ENCODE data around the gene MYLK. TPM values are rescaled to one million over a fixed set of nuclear protein-coding genes. Genes with fewer than 3 reads are reported as not detected.

The MYLK gene
- total and polyA plus RNA-seq, 9 of the 15 experiments (the other 6 are each of a cell fraction or from before 2014, with no cell fraction given), result 0.11 to 0.53 (median 0.18) TPM; not detected in 2

- DNase-seq (ENCODE audit: extremely low read depth in 1 of 4, low spot score in 3 of 4), result peak; percentile 9 to 73 (median 14)
- Histone ChIP-seq H3K4me3 (peak overlapping the region; percentile 85), H3K27ac (ENCODE audit: extremely low read depth, low read depth, low read length) (peak overlapping the region; percentile 96), H3K79me2 (ENCODE audit: control insufficient read depth, insufficient read depth, low read length) (peaks cover 19% of the 10 kb centered on the region), H3K4me1 (replicated peaks in 1 of 2; ENCODE audit: control insufficient read depth in 2 of 2, insufficient read depth in 2 of 2, low read length in 2 of 2) (peaks cover 4% of the 10 kb centered on the region in 2 experiments; a peak in 1 of 5 replicates), H3K9ac (ENCODE audit: insufficient read depth in 1 of 2, low read depth in 2 of 2, low read length in 2 of 2) (peak overlapping the region; percentile 65 to 88; a peak in 3 of 4 replicates), H2AFZ (ENCODE audit: low read depth, low read length) (peak overlapping the region; percentile 95), H3K9me3 (replicated peaks; ENCODE audit: control insufficient read depth, insufficient read depth, low read depth, low read length) (peaks cover 10% of the 10 kb centered on the region), H3K27me3 (ENCODE audit: control insufficient read depth in 2 of 2, insufficient read depth in 2 of 2, low read length in 2 of 2) (no peaks in the 10 kb centered on the region), H3K4me2 (ENCODE audit: insufficient read depth, low read length) (peak overlapping the region; percentile 89), H3K36me3 (ENCODE audit: control insufficient read depth, insufficient read depth, low read length) (peaks cover 9% of the 10 kb centered on the region; the same call in 1 of the 3 replicates), H3K9me1 (ENCODE audit: control insufficient read depth, insufficient read depth, low read length) (no peaks in the 10 kb centered on the region), H4K20me1 (replicated peaks; ENCODE audit: control insufficient read depth, insufficient read depth, low read length) (no peaks in the 10 kb centered on the region)
- in situ Hi-C loops (cut with MboI), result no loop called here
- intact Hi-C loops (cut with micrococcal nuclease), result no loop called here
- BruUV-seq (replicated peaks), result no TSS peak
- 5% methylated on average over 9 of the region's 10 CpGs for WGBS (ENCODE audit: insufficient coverage, low coverage, missing lambda C conversion rate)
- ChIA-PET CTCF (ENCODE audit: low intra/inter-chr PET ratio) (no interaction called here), POLR2A (interaction anchor here (0.6 to 1.9 kb wide), 2 partner anchors 9 to 713 kb away, joined by 4 to 6 read pairs; no protein-coding TSS in a partner anchor)
- peak; percentile 54 for ATAC-seq
- no peak for TF ChIP-seq BRF1 (IDR thresholded peaks at IDR 0.05; ENCODE audit: borderline replicate concordance, extremely low read depth, insufficient read length)
- 0 out of 2 replicates have a peak, but pooled peaks have one; percentile 23 for TF ChIP-seq POLR2AphosphoS5 (IDR thresholded peaks at IDR 0.05; ENCODE audit: control insufficient read depth, insufficient read depth, low read depth, low read length)
- no peak for TF ChIP-seq CBX8 (IDR thresholded peaks at IDR 0.05; ENCODE audit: borderline replicate concordance, extremely low read depth, low read depth, low read length, poor library complexity, severe bottlenecking)
- TF ChIP-seq ZNF644 (tag; IDR thresholded peaks at IDR 0.05; ENCODE audit: low read depth), result no peak
- TF ChIP-seq ZNF282 (CRISPR knock-in tag; IDR thresholded peaks at IDR 0.05), result no peak
- 0 out of 4 replicates have a peak, but pooled peaks of 1 of the 2 experiments have one; percentile 32 for TF ChIP-seq NRF1 (conservative IDR thresholded peaks at IDR 0.05 in 1 of 2, IDR thresholded peaks at IDR 0.05 in 1 of 2)
- TF ChIP-seq ZBTB49 (CRISPR knock-in tag; IDR thresholded peaks at IDR 0.05; ENCODE audit: borderline replicate concordance), result no peak
- TF ChIP-seq TAF1 (IDR thresholded peaks at IDR 0.05; ENCODE audit: control insufficient read depth, extremely low read depth, insufficient read depth, low read length, severe bottlenecking), result peak; percentile 15
- FAIRE-seq, result peak; percentile 77
These were observed 298.0 kb downstream of the MYLK start for GRCh38 chr3:123586131-123586530.

Data from K562 (cell line).